K562 (cell line): ENCODE results near the gene CBFA2T3.

ENCODE experiments used
- EZH2 ChIP-seq: IDR thresholded peaks from 2 replicates; pipeline ENCODE4 v1.6.1; 2012; ENCODE audit warnings: low read depth, mild to moderate bottlenecking, inconsistent platforms, low read length, borderline replicate concordance
- MAFF ChIP-seq: IDR thresholded peaks from 2 replicates; pipeline ENCODE4 v1.6.1; 2012; ENCODE audit warnings: low read length, improper control_type of control experiment
- MAFK ChIP-seq: IDR thresholded peaks from 2 replicates; pipeline ENCODE4 v1.6.1; 2011; ENCODE audit warnings: low read length, improper control_type of control experiment
- MTA1 ChIP-seq: fragments of 450-650 bp; IDR thresholded peaks from 2 replicates; pipeline ENCODE4 v1.6.1; 2017; ENCODE audit warnings: borderline replicate concordance
- MXI1 ChIP-seq: IDR thresholded peaks from 2 replicates; pipeline ENCODE4 v1.6.1; 2011; ENCODE audit warnings: low read depth, mild to moderate bottlenecking, improper control_type of control experiment, low read length
- ZNF644 ChIP-seq: fragments of 200-800 bp; sonication (Bioruptor generic); IDR thresholded peaks from 2 replicates; pipeline ENCODE4 v1.6.1; 2016; ENCODE audit warnings: low read depth, missing genetic modification characterization, missing compliant biosample characterization
- TF ChIP-seq, protein P1 (sequence below), 3 experiments: IDR thresholded peaks in 2 of 3; conservative IDR thresholded peaks in 1 of 3; 2 replicates each; pipeline ENCODE4 v1.5.1; 2011 to 2012; ENCODE audit warnings: low read length in 3 of 3, mild to moderate bottlenecking in 3 of 3, control low read depth in 2 of 3, improper control_type of control experiment in 1 of 3, inconsistent platforms in 1 of 3, low read depth in 1 of 3, mixed read lengths in 1 of 3, moderate library complexity in 1 of 3; ENCODE audit not compliant: insufficient read depth in 2 of 3

DNA sequence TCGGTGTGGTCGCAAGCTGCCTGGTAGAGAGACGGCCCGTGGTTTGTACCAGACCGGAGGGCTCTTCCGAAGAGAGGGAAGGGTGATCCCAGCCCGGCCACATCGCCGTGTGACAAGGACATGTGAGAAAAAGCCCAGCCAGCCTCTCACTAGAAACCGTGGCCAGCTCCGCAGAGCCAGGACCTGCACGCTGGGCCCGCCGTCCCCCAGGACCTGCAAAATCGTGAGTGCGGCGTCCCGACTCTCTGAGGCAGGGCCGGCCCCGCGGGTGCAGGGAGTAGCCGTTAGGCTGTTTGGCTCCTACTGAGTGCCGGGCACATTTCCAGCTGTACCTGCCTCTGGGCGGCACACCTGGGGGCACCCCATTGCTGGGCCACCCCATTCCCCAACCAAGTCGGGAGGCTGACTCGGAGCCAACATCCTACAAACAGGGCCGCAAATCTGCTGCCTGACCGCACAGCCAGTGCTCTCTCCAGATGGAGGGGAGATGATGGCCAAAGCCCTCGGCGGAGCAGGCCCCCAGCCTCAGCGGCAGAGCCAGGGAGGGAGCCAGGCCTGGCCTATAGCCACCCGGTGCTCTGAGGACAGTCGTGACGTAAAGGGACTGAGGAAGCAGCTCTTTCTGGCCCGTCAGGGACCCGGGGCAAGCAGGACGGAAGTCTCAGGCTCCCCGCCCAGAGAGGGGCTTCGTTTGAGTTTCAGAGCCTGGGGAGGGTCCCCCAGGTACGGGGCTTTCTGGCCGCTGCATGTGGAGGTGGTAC lies 76.9 kb downstream of the CBFA2T3 start:
- no peak for TF ChIP-seq ZNF644 (tag)
- no peak for TF ChIP-seq EZH2
- TF ChIP-seq MAFK, result no peak
- TF ChIP-seq MAFF, result no peak
- TF ChIP-seq, protein P1, sequence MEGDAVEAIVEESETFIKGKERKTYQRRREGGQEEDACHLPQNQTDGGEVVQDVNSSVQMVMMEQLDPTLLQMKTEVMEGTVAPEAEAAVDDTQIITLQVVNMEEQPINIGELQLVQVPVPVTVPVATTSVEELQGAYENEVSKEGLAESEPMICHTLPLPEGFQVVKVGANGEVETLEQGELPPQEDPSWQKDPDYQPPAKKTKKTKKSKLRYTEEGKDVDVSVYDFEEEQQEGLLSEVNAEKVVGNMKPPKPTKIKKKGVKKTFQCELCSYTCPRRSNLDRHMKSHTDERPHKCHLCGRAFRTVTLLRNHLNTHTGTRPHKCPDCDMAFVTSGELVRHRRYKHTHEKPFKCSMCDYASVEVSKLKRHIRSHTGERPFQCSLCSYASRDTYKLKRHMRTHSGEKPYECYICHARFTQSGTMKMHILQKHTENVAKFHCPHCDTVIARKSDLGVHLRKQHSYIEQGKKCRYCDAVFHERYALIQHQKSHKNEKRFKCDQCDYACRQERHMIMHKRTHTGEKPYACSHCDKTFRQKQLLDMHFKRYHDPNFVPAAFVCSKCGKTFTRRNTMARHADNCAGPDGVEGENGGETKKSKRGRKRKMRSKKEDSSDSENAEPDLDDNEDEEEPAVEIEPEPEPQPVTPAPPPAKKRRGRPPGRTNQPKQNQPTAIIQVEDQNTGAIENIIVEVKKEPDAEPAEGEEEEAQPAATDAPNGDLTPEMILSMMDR (IDR thresholded peaks at IDR 0.05 in 2 of 3, conservative IDR thresholded peaks at IDR 0.05 in 1 of 3; ENCODE audit: insufficient read depth in 2 of 3, low read depth in 1 of 3, low read length in 3 of 3), result no peak
- no peak for TF ChIP-seq MTA1
- no peak for TF ChIP-seq MXI1
